Activated naive CD4-positive, alpha-beta T cell treated with anti-CD3 and anti-CD28 coated beads for 36 hours (primary cell): ENCODE results near the gene ATL2. TPM values are rescaled to one million over a fixed set of nuclear protein-coding genes. Genes with fewer than 3 reads are reported as not detected.
"Not testable (repeated sequence)": the region's sequence is repeated elsewhere in the genome, so short reads cannot be mapped to it uniquely, and the experiment has no call there.

Experiments
- CTCF ChIA-PET: fragments of 350-600 bp; sonication (Branson Sonifier 250); formaldehyde crosslinking; loops from one replicate; lab custom pipeline; 2021; ENCODE audit warnings: antibody characterized with exemption; lab: Charles Lee
- DNase-seq: peaks from one replicate; pipeline ENCODE4 v3.0.0-alpha.2; 2020
- H3K27ac Mint-ChIP-seq: one replicate; pipeline ENCODE4 v1.8.0; 2021; ENCODE audit warnings: mild to moderate bottlenecking, mixed read lengths
- H3K27me3 Mint-ChIP-seq: one replicate; pipeline ENCODE4 v1.8.0; 2021; ENCODE audit warnings: low read depth, mixed read lengths
- H3K36me3 Mint-ChIP-seq: one replicate; pipeline ENCODE4 v1.8.0; 2021; ENCODE audit warnings: low read depth, mixed read lengths
- H3K4me1 Mint-ChIP-seq: one replicate; pipeline ENCODE4 v1.8.0; 2021; ENCODE audit warnings: low read depth, mixed read lengths
- H3K4me3 Mint-ChIP-seq: one replicate; pipeline ENCODE4 v1.8.0; 2021; ENCODE audit warnings: mild to moderate bottlenecking, moderate library complexity, mixed read lengths
- H3K9me3 Mint-ChIP-seq: one replicate; pipeline ENCODE4 v1.8.0; 2021; ENCODE audit warnings: mixed read lengths
- intact Hi-C: fragments of 100-400 bp; cut with micrococcal nuclease; formaldehyde crosslinking; loops from one replicate; pipeline ENCODE4 v1.15.1; 2023
- total RNA-seq, 2 experiments: library from RNA; stranded (reverse); gene quantifications; one replicate each; pipeline ENCODE4 v1.2.3, GENCODE V29; 2021

The ATL2 gene
- total RNA-seq, 2 experiments from 2014 or later = 54.6 to 55.9 TPM

- DNase-seq = no peak
- no peak overlapping the region for H3K4me3 Mint-ChIP-seq
- peaks cover 3% of the 10 kb centered on the region for H3K27me3 Mint-ChIP-seq
- no peak overlapping the region for H3K27ac Mint-ChIP-seq
- H3K9me3 Mint-ChIP-seq = peaks cover 4% of the 10 kb centered on the region
- no peaks in the 10 kb centered on the region for H3K36me3 Mint-ChIP-seq
- peaks cover 17% of the 10 kb centered on the region for H3K4me1 Mint-ChIP-seq
- CTCF ChIA-PET = no interaction called here
- intact Hi-C loops = no loop called here
Observed at GRCh38 chr2:38264396-38265221, 112.5 kb downstream of the ATL2 start.

DNA sequence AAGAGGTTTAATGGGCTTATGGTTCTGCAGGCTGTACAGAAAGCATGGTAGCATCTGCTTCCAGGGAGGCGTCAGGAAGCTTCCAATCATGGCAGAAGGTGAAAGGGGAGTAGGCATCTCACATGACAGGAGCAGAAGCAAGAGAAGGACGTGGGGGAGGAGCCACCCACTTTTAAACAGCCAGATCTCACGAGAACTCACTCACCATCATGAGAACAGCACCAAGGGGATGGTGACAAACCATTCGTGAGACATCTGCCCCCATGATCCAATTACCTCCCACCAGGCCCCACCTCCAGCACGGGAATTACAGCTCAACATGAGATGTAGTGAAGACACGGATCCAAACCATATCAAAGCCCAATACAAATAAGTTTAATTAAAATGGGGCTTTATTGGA, 113.8 kb downstream of the ATL2 start:
- Mint-ChIP-seq H3K4me3 (no peak overlapping the region), H3K9me3 (peaks cover 4% of the 10 kb centered on the region), H3K27ac (no peak overlapping the region), H3K36me3 (no peaks in the 10 kb centered on the region), H3K27me3 (peaks cover 4% of the 10 kb centered on the region), H3K4me1 (peaks cover 17% of the 10 kb centered on the region)
- intact Hi-C loops = no loop called here
- no peak for DNase-seq
- CTCF ChIA-PET = no interaction called here

DNA sequence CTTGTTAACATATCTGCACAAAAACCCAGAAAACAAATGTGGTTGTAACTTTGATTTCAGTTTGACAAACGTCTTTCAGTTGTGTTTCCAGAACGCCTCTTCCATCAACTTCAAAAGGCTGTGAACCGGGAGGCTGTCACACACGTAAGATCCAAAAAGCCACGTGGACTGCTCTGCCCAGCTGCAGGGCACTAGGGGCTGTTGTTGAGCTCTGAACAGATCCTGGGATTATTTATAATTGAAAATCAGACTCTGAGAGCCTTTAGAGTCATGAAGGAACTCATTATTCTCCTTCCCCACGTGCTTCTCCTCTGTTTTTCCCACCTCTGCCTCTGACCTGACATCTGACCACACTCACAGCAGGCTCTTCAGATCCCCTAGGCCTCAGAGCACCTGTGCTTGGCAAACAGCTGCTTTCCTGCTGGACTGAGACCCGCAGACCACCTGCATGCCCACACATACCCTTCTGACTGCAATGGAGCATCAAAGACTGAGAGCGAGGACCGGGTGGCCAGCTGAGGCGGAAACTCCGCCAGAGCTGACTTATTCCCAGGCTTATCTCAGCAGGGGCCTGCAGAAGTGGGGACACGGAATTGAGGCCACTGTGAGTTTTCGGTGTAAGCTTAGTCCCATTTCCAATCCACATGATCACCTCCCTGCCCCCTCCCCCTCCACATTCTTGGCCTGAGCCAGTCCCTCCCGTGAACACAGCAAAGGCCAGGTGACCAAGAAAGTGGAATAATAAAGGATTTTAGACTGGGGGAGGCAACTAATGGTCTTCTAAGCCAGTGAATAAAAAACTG, 114.8 kb downstream of the ATL2 start:
- CTCF ChIA-PET = interaction anchor here (0.6 to 1.0 kb wide), 3 partner anchors 9 to 246 kb away, joined by 3 to 6 read pairs (median 4); no protein-coding TSS in a partner anchor
- H3K27ac Mint-ChIP-seq = no peak overlapping the region
- H3K4me3 Mint-ChIP-seq = no peak overlapping the region
- intact Hi-C loops = no loop called here
- peaks cover 17% of the 10 kb centered on the region for H3K4me1 Mint-ChIP-seq
- no peaks in the 10 kb centered on the region for H3K36me3 Mint-ChIP-seq
- peaks cover 8% of the 10 kb centered on the region for H3K27me3 Mint-ChIP-seq
- DNase-seq = peak; percentile 56
- H3K9me3 Mint-ChIP-seq = peaks cover 4% of the 10 kb centered on the region

GRCh38 chr2:38261569-38262068, 115.5 kb downstream of the ATL2 start:
- Mint-ChIP-seq H3K9me3 (peaks cover 4% of the 10 kb centered on the region), H3K4me3 (no peak overlapping the region), H3K36me3 (no peaks in the 10 kb centered on the region), H3K27ac (no peak overlapping the region), H3K27me3 (peaks cover 8% of the 10 kb centered on the region), H3K4me1 (peaks cover 17% of the 10 kb centered on the region)
- no peak for DNase-seq
- CTCF ChIA-PET = interaction anchor here (0.6 kb wide), 1 partner anchor 10 kb away, joined by 6 read pairs; no protein-coding TSS in a partner anchor
- intact Hi-C loops = no loop called here

- intact Hi-C loops = no loop called here
- peaks cover 2% of the 10 kb centered on the region for H3K9me3 Mint-ChIP-seq
- H3K4me1 Mint-ChIP-seq = peaks cover 17% of the 10 kb centered on the region
- no peaks in the 10 kb centered on the region for H3K36me3 Mint-ChIP-seq
- no peak overlapping the region for H3K4me3 Mint-ChIP-seq
- H3K27ac Mint-ChIP-seq = no peak overlapping the region
- peaks cover 8% of the 10 kb centered on the region for H3K27me3 Mint-ChIP-seq
- CTCF ChIA-PET = no interaction called here
- no peak for DNase-seq
Observed at GRCh38 chr2:38260972-38261371, 116.1 kb downstream of the ATL2 start.

DNA sequence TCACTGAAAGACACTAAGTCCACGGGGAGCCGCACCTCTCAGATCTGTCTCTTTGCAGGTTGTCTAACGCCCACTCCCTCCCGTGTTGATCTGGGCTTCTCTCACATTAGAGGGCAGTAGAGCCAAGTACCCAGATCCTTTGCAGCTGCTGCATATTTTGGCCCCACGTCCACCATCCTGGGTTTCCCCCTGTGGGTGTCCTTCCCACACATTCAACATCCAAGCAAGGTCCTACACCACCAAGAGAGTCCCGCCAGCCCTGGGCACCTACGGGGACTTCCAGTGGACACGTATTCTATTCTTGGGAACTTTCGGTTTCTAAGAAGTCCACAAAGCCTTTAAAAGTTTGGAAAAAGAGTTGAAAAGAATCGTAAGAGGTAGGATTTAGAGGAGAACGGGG, 116.6 kb downstream of the ATL2 start:
- H3K27me3 Mint-ChIP-seq = peaks cover 8% of the 10 kb centered on the region
- no peaks in the 10 kb centered on the region for H3K9me3 Mint-ChIP-seq
- DNase-seq = no peak
- peaks cover 15% of the 10 kb centered on the region for H3K4me1 Mint-ChIP-seq
- no peak overlapping the region for H3K27ac Mint-ChIP-seq
- H3K36me3 Mint-ChIP-seq = no peaks in the 10 kb centered on the region
- intact Hi-C loops = no loop called here
- H3K4me3 Mint-ChIP-seq = no peak overlapping the region
- CTCF ChIA-PET = no interaction called here

GRCh38 chr2:38259311-38259710, 117.8 kb downstream of the ATL2 start:
- CTCF ChIA-PET = interaction anchor here (0.6 to 1.5 kb wide), 2 partner anchors 15 to 296 kb away, joined by 5 to 6 read pairs; no protein-coding TSS in a partner anchor
- Mint-ChIP-seq H3K36me3 (no peaks in the 10 kb centered on the region), H3K27ac (no peak overlapping the region), H3K27me3 (peaks cover 8% of the 10 kb centered on the region), H3K4me1 (peaks cover 12% of the 10 kb centered on the region), H3K4me3 (no peak overlapping the region), H3K9me3 (no peaks in the 10 kb centered on the region)
- intact Hi-C loops = no loop called here
- DNase-seq = no peak

DNA sequence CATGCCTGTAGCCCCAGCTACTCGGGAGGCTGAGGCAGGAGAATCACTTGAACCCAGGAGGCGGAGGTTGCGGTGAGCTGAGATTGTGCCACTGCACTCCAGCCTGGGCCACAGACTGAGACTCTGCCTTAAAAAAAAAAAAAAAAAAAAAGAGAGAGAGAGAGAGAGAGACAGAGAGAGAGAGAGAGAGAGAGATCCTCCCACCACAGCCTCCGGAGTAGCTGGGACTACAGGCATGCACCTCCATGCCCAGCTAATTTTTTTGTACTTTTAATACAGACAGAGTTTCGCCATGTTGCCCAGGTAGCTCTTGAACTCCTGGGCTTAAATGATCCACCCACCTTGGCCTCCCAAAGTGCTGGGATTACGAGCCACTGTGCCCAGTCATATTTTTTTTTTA, 119.4 kb downstream of the ATL2 start:
- DNase-seq, H3K4me3 Mint-ChIP-seq, H3K27ac Mint-ChIP-seq, H3K36me3 Mint-ChIP-seq, H3K27me3 Mint-ChIP-seq, intact Hi-C loops, CTCF ChIA-PET, H3K9me3 Mint-ChIP-seq: not testable (repeated sequence)
- peaks cover 12% of the 10 kb centered on the region for H3K4me1 Mint-ChIP-seq

GRCh38 chr2:38256610-38257009, 120.5 kb downstream of the ATL2 start:
- peaks cover 4% of the 10 kb centered on the region for H3K4me1 Mint-ChIP-seq
- H3K36me3 Mint-ChIP-seq = no peaks in the 10 kb centered on the region
- no peak overlapping the region for H3K27ac Mint-ChIP-seq
- H3K4me3 Mint-ChIP-seq = no peak overlapping the region
- intact Hi-C loops = no loop called here
- no peaks in the 10 kb centered on the region for H3K9me3 Mint-ChIP-seq
- H3K27me3 Mint-ChIP-seq = peaks cover 5% of the 10 kb centered on the region
- CTCF ChIA-PET = no interaction called here
- DNase-seq = no peak

DNA sequence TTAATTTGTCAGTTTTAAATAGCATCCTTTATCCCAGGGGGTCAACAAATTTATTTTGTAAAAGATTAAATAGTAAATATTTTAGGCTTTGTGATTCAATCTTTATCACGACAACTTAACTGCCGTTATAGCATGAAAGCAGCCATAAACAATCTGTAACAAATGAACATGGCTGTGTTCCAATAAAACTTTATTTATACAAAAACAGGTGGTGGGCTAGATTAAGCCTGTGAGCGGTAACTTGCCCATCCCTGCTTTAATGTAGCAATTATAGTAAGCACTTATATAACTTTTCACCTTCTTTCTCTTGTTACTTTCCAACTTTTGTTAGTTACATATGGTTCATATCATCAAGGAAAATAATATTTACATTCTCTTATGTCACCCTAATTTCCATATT, 121.9 kb downstream of the ATL2 start:
- CTCF ChIA-PET = no interaction called here
- intact Hi-C loops = no loop called here
- H3K4me3 Mint-ChIP-seq = no peak overlapping the region
- peaks cover 5% of the 10 kb centered on the region for H3K27me3 Mint-ChIP-seq
- DNase-seq = no peak
- H3K27ac Mint-ChIP-seq = no peak overlapping the region
- H3K36me3 Mint-ChIP-seq = no peaks in the 10 kb centered on the region
- no peaks in the 10 kb centered on the region for H3K9me3 Mint-ChIP-seq
- H3K4me1 Mint-ChIP-seq = no peaks in the 10 kb centered on the region

- CTCF ChIA-PET = no interaction called here
- no peaks in the 10 kb centered on the region for H3K36me3 Mint-ChIP-seq
- no peak overlapping the region for H3K27ac Mint-ChIP-seq
- no peak for DNase-seq
- H3K4me3 Mint-ChIP-seq = no peak overlapping the region
- intact Hi-C loops = no loop called here
- no peaks in the 10 kb centered on the region for H3K4me1 Mint-ChIP-seq
- H3K9me3 Mint-ChIP-seq = no peaks in the 10 kb centered on the region
- H3K27me3 Mint-ChIP-seq = peaks cover 5% of the 10 kb centered on the region
Observed at GRCh38 chr2:38254796-38255195, 122.3 kb downstream of the ATL2 start.

GRCh38 chr2:38251940-38252339, 125.1 kb downstream of the ATL2 start:
- no peak for DNase-seq
- Mint-ChIP-seq H3K4me1 (no peaks in the 10 kb centered on the region), H3K9me3 (no peaks in the 10 kb centered on the region), H3K27ac (no peak overlapping the region), H3K27me3 (no peaks in the 10 kb centered on the region), H3K4me3 (no peak overlapping the region), H3K36me3 (no peaks in the 10 kb centered on the region)
- intact Hi-C loops = no loop called here
- CTCF ChIA-PET = interaction anchor here (1.1 kb wide), 1 partner anchor 492 kb away, joined by 3 read pairs; no protein-coding TSS in a partner anchor
